AG04449 (cell line): Measurements from ENCODE around the gene SLC44A1.

ENCODE experiments used
- CTCF ChIA-PET: fragments of 350-600 bp; formaldehyde crosslinking; extraction: SDS; loops from one replicate; lab custom pipeline; 2021; ENCODE audit warnings: antibody characterized with exemption; lab: Yijun Ruan, JAX
- POLR2A ChIA-PET: fragments of 400-600, 350-600 bp; formaldehyde crosslinking; extraction: SDS; loops from one replicate; lab custom pipeline; 2020; ENCODE audit warnings: antibody characterized with exemption, inconsistent platforms; lab: Yijun Ruan, JAX
- DNase-seq: peaks from one replicate; pipeline ENCODE4 v3.0.0-alpha.2; 2010; ENCODE audit warnings: low read depth, low spot score
- H3K4me3 ChIP-seq: 2 replicates; pipeline ENCODE4 v1.5.1; 2011; ENCODE audit warnings: low read depth, mild to moderate bottlenecking, control low read depth, low read length
- CTCF ChIP-seq: IDR thresholded peaks from one replicate; pipeline ENCODE4 v1.5.1; 2011; ENCODE audit warnings: mild to moderate bottlenecking, moderate library complexity, low read length, control low read depth, inconsistent platforms; ENCODE audit not compliant: insufficient read depth; ENCODE audit errors: missing control alignments

Gene SLC44A1

GRCh38 chr9:105354448-105354847 lies 110.0 kb downstream of the SLC44A1 start:
- CTCF ChIA-PET: no interaction called here
- POLR2A ChIA-PET: no interaction called here
- no peak for DNase-seq
- H3K4me3 ChIP-seq: no peak overlapping the region
- TF ChIP-seq CTCF: no peak

GRCh38 chr9:105355781-105356180 lies 111.3 kb downstream of the SLC44A1 start:
- no peak overlapping the region for H3K4me3 ChIP-seq
- TF ChIP-seq CTCF: no peak
- ChIA-PET POLR2A (no interaction called here), CTCF (interaction anchor here (0.7 to 0.8 kb wide), 2 partner anchors 9 to 14 kb away, joined by 3 read pairs; no protein-coding TSS in a partner anchor)
- no peak for DNase-seq

GRCh38 chr9:105357937-105358336 lies 113.5 kb downstream of the SLC44A1 start:
- ChIA-PET POLR2A (no interaction called here), CTCF (interaction anchor here (1.5 to 2.4 kb wide), 2 partner anchors 11 to 198 kb away, joined by 5 to 8 read pairs; no protein-coding TSS in a partner anchor)

GRCh38 chr9:105359892-105360291 lies 115.4 kb downstream of the SLC44A1 start:
- ChIA-PET CTCF (interaction anchor here (1.2 kb wide), 1 partner anchor 22 kb away, joined by 3 read pairs; no protein-coding TSS in a partner anchor), POLR2A (no interaction called here)
- no peak for DNase-seq
- no peak for TF ChIP-seq CTCF
- H3K4me3 ChIP-seq: no peak overlapping the region

More at GRCh38 chr9:105357937-105358336, 113.5 kb downstream of the SLC44A1 start:
- no peak for DNase-seq
- no peak overlapping the region for H3K4me3 ChIP-seq
- TF ChIP-seq CTCF: no peak

GRCh38 chr9:105360344-105360743 lies 115.9 kb downstream of the SLC44A1 start:
- TF ChIP-seq CTCF: no peak
- ChIA-PET CTCF (interaction anchor here (1.2 kb wide), 1 partner anchor 22 kb away, joined by 3 read pairs; no protein-coding TSS in a partner anchor), POLR2A (no interaction called here)
- H3K4me3 ChIP-seq: no peak overlapping the region
- no peak for DNase-seq

GRCh38 chr9:105361873-105362272 lies 117.4 kb downstream of the SLC44A1 start:
- no peak for DNase-seq
- ChIA-PET CTCF (interaction anchor here (1.2 kb wide), 1 partner anchor 25 kb away, joined by 3 read pairs; no protein-coding TSS in a partner anchor), POLR2A (no interaction called here)
- no peak for TF ChIP-seq CTCF
- H3K4me3 ChIP-seq: no peak overlapping the region
